HUES64 (cell line): ENCODE results near the gene SVOP.
"Not testable (repeated sequence)": the region's sequence is repeated elsewhere in the genome, so short reads cannot be mapped to it uniquely, and the experiment has no call there.

Experiments used
- H3K27ac ChIP-seq: 2 replicates; pipeline ENCODE4 v1.7.0; 2013; ENCODE audit warnings: low read depth, low read length, inconsistent platforms
- H3K27me3 ChIP-seq: 2 replicates; pipeline ENCODE4 v1.6.1; 2013; ENCODE audit warnings: mild to moderate bottlenecking, low read length; ENCODE audit not compliant: insufficient read depth
- H3K36me3 ChIP-seq: 2 replicates; pipeline ENCODE4 v1.6.1; 2013; ENCODE audit warnings: mild to moderate bottlenecking, low read length; ENCODE audit not compliant: insufficient read depth
- H3K4me1 ChIP-seq: 2 replicates; pipeline ENCODE4 v1.6.1; 2013; ENCODE audit warnings: mild to moderate bottlenecking, low read length, moderate library complexity; ENCODE audit not compliant: insufficient read depth
- H3K4me3 ChIP-seq: 2 replicates; pipeline ENCODE4 v1.5.1; 2013; ENCODE audit warnings: mild to moderate bottlenecking, low read length, moderate library complexity
- H3K9ac ChIP-seq: 2 replicates; pipeline ENCODE4 v1.6.1; 2013; ENCODE audit warnings: mild to moderate bottlenecking, low read depth, low read length
- H3K9me3 ChIP-seq: 2 replicates; pipeline ENCODE4 v1.6.1; 2013; ENCODE audit warnings: low read depth, low read length; ENCODE audit not compliant: insufficient read depth
- WGBS: fragments of 150-250, 120-280 bp; methylation state at CpG from one replicate; pipeline ENCODE4 v1.1.7; 2013; ENCODE audit warnings: missing lambda C conversion rate; 5-methylcytosine and 5-hydroxymethylcytosine counted together

SVOP gene

GRCh38 chr12:108881953-108882352 is 138.9 kb downstream of the SVOP start:
- Histone ChIP-seq H3K36me3 (no peaks in the 10 kb centered on the region), H3K27ac (no peak overlapping the region), H3K9me3 (no peaks in the 10 kb centered on the region), H3K4me1 (no peaks in the 10 kb centered on the region), H3K27me3 (no peaks in the 10 kb centered on the region), H3K9ac (no peak overlapping the region), H3K4me3 (no peak overlapping the region)
- WGBS: 90% methylated on average over 3 of the region's 3 CpGs

- H3K27me3 ChIP-seq: no peaks in the 10 kb centered on the region
- no peaks in the 10 kb centered on the region for H3K36me3 ChIP-seq
- H3K4me3 ChIP-seq: no peak within 1 kb of the TSS
- H3K9ac ChIP-seq: no peak within 1 kb of the TSS
- H3K4me1 ChIP-seq: no peaks in the 10 kb centered on the region
- WGBS: 82% methylated on average over 16 of the region's 16 CpGs
- H3K9me3 ChIP-seq: no peaks in the 10 kb centered on the region
- H3K27ac ChIP-seq: no peak within 1 kb of the TSS
Measured at GRCh38 chr12:108879615-108880254, 141.1 kb downstream of the SVOP start, which contains the start of gene DAO. DAO (plus strand) TSS chr12:108880092; CDS start chr12:108885007, 4,915 bp downstream.

DNA sequence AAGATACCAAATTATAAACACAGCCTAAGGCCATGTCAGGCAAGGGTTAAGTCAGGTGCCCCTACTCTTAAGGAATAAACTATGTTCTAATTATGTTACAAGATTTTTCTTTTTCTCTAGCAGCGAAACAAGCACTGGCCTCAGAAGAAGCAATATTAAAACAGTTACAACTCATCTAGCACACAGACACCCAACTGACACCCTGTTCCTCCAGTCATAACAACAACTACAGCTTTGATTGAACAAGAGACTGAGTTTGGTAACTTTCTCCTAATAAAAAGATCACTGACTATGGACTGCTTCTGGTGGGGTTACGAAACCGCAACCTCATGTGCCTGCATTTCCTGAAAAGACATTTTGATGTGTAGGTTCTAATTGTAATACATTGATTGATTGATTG is 144.3 kb downstream of the SVOP start:
- Histone ChIP-seq H3K27ac (no peak overlapping the region), H3K9ac (no peak overlapping the region), H3K4me3 (no peak overlapping the region), H3K27me3 (no peaks in the 10 kb centered on the region), H3K4me1 (no peaks in the 10 kb centered on the region), H3K36me3 (no peaks in the 10 kb centered on the region), H3K9me3 (no peaks in the 10 kb centered on the region)
- WGBS: 96% methylated on average over 3 of the region's 3 CpGs

DNA sequence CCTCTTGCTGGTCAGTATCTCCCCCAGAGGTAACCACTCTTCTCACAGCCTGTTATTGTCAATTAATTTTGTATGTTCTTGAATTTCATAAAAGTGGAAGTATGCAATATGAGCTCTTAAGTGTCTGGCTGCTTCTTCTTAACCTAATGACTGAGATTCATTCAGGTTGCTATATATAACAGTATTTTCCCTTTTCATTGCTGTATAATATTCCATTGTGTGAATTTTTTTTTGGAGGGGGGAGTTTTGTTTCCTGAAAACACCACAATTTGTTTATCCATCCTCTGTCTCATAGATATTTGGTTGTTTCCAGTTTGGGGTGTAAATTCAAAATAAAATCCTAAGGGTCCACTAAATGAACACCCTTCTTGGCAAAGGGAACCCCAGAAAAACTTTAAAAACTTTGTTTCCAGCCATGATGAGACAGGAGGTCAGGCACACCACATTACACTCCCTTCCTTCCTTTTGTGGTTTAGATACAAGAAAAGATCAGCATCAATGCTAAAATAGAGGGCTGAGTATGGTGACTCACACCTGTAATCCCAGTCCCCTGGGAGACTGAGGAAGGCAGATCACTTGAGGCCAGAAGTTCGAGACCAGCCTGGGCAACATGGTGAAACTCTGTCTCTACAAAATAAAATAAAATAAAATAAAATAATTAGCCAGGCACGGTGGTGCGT is 145.0 kb downstream of the SVOP start:
- Histone ChIP-seq H3K36me3 (no peaks in the 10 kb centered on the region), H3K9ac (no peak overlapping the region), H3K27ac (no peak overlapping the region), H3K4me3 (no peak overlapping the region), H3K4me1 (no peaks in the 10 kb centered on the region), H3K9me3 (no peaks in the 10 kb centered on the region), H3K27me3 (no peaks in the 10 kb centered on the region)
- WGBS: 90% methylated on average over 3 of the region's 3 CpGs

GRCh38 chr12:108875280-108875679 is 145.6 kb downstream of the SVOP start:
- 36% methylated on average over 1 of the region's 1 CpG for WGBS
- H3K9me3 ChIP-seq: no peaks in the 10 kb centered on the region
- no peak overlapping the region for H3K4me3 ChIP-seq
- H3K27ac ChIP-seq: no peak overlapping the region
- no peaks in the 10 kb centered on the region for H3K4me1 ChIP-seq
- H3K9ac ChIP-seq: no peak overlapping the region
- H3K36me3 ChIP-seq: no peaks in the 10 kb centered on the region
- H3K27me3 ChIP-seq: no peaks in the 10 kb centered on the region

DNA sequence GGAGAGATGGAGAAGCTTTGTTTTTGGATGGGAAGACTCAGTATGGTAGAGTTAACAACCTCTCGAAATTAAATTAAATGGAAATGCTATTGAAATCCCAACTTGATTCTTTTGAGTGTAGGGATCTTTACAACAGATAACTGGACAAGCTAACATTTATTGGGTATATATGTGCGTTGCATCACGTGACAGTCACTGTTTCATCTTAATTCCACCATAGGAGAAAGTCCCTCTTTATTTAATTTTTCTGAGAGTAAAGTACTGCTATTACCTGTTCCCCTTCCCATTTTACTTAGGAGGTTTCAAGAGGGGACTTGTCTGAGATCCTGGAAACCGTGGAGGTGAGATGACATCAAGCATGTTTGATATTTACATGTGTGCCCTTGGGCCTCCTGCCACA is 152.1 kb downstream of the SVOP start:
- 100% methylated on average over 2 of the region's 4 CpGs for WGBS
- no peak overlapping the region for H3K27ac ChIP-seq
- H3K36me3 ChIP-seq: no peaks in the 10 kb centered on the region
- H3K9ac ChIP-seq: no peak overlapping the region
- H3K27me3 ChIP-seq: no peaks in the 10 kb centered on the region
- H3K4me1 ChIP-seq: no peaks in the 10 kb centered on the region
- H3K4me3 ChIP-seq: no peak overlapping the region
- H3K9me3 ChIP-seq: no peaks in the 10 kb centered on the region

DNA sequence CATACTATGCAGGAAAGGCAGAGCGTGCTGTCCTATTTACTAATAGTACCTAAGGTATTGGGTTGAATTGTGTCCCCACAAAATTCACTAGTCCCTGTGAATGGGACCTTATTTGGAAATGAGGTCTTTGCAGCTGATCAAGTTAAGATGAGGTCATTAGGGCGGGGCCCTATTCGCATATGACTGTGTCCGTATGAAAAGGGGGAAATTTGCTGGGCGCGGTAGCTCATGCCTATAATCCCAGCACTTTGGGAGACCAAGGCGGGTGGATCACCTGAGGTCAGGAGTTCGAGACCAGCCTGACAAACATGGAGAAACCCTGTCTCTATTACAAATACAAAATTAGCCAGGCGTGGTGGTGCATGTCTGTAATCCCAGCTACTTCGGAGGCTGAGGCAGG is 154.8 kb downstream of the SVOP start:
- H3K9ac ChIP-seq, H3K27ac ChIP-seq, H3K9me3 ChIP-seq, H3K36me3 ChIP-seq, H3K4me1 ChIP-seq, H3K4me3 ChIP-seq, H3K27me3 ChIP-seq: not testable (repeated sequence)
- WGBS: 90% methylated on average over 10 of the region's 10 CpGs

DNA sequence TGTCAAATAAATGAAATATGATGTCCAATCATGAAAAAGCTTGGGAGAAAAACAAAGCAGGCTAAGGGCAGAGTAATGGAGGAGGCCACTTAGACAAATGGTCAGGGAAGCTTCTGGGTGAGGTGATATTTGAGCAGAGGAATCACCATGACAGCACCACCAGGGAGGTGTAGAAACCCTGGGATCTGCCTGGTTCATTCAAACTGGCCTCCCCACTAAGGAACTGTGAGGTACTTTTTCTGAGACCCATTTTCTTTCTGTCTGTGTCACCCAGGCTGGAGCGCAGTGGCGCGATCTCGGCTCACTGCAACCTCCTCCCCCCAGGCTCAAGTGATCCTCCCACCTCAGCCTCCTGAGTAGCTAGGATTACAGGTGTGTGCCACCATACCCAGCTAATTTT is 155.7 kb downstream of the SVOP start:
- Histone ChIP-seq H3K27ac (no peak overlapping the region), H3K9ac (no peak overlapping the region), H3K36me3 (no peaks in the 10 kb centered on the region), H3K9me3 (no peaks in the 10 kb centered on the region; the same call in 1 of the 2 replicates), H3K4me1 (no peaks in the 10 kb centered on the region; the same call in 1 of the 2 replicates), H3K27me3 (no peaks in the 10 kb centered on the region), H3K4me3 (no peak overlapping the region)
- WGBS: 97% methylated on average over 4 of the region's 4 CpGs

GRCh38 chr12:108862588-108862959 is 158.3 kb downstream of the SVOP start:
- Histone ChIP-seq H3K9me3 (no peaks in the 10 kb centered on the region; the same call in 1 of the 2 replicates), H3K27ac (no peak overlapping the region)
- WGBS: 100% methylated on average over 2 of the region's 3 CpGs

DNA sequence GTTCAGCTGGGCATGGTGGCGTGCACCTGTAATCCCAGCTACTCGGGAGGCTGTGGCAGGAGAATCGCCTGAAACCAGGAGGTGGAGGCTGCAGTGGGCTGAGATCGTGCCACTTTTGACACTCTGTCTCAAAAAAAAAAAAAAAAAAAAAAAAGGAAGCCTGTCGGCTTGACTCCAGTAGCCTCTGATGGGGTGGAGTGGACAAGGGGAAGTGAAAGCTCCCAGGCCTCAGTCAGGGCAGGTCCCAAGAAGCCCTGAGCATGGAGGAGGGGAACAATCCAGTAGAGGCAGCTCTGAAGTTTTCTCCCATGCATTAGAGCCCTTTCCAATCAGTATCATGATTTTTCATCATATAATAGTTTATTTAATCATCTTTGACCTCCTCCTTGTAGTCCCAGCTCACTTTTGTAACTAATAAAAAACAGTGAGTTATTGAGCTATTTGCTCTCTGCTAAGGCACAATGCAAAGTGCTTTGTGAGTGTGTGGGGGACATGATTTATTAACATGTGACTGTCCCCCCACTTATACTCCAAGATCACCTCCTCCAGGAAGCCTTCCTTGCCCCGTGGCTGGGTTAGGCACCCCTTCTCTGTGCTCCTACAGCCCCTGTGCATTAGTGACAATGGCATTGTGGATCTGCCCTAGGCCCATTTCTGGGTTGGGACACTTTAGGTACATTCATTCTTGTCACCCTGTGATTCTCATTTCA is 158.8 kb downstream of the SVOP start:
- WGBS: 94% methylated on average over 5 of the region's 6 CpGs
- Histone ChIP-seq H3K4me3 (no peak overlapping the region), H3K27me3 (peaks cover 8% of the 10 kb centered on the region), H3K9ac (no peak overlapping the region), H3K9me3 (no peaks in the 10 kb centered on the region; the same call in 1 of the 2 replicates), H3K36me3 (no peaks in the 10 kb centered on the region), H3K4me1 (peaks cover 15% of the 10 kb centered on the region), H3K27ac (no peak overlapping the region)

More at GRCh38 chr12:108862588-108862959, 158.3 kb downstream of the SVOP start:
- Histone ChIP-seq H3K4me1 (peaks cover 15% of the 10 kb centered on the region), H3K4me3 (no peak overlapping the region), H3K9ac (no peak overlapping the region), H3K27me3 (peaks cover 8% of the 10 kb centered on the region), H3K36me3 (no peaks in the 10 kb centered on the region)

DNA sequence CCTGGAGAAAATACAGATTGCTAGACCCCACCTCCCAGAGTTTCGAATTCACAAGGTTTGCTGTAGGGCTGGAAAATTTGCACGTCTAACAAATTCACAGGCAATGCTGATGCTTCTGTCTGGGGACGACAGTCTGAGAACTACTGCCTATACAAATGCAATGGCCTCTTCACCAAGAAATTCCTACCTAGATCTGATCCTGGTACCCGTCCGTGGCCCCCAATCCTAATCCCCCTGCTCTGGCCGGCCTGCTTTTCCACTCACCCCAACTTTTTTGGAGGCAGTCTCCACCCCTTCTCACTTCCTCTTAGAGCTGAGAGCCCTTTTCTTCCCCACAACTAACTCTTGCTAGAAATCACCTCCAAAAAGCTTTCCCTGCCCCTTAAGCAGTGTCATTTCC is 160.4 kb downstream of the SVOP start:
- Histone ChIP-seq H3K4me1 (peaks cover 15% of the 10 kb centered on the region), H3K9ac (no peak overlapping the region), H3K27ac (no peak overlapping the region), H3K9me3 (no peaks in the 10 kb centered on the region; the same call in 1 of the 2 replicates), H3K36me3 (no peaks in the 10 kb centered on the region), H3K4me3 (no peak overlapping the region), H3K27me3 (peaks cover 8% of the 10 kb centered on the region)
- WGBS: 42% methylated on average over 6 of the region's 6 CpGs
